Stomach (tissue), 4 donors: ENCODE measurements around the gene KARS1.

Source experiments
- POLR2A ChIP-seq, 4 donors: fragments of 450-650 bp; IDR thresholded peaks; one replicate each; pipeline ENCODE4 v1.6.1; 2016; ENCODE audit warnings: antibody characterized with exemption in 4 of 4, control low read depth in 2 of 4, mild to moderate bottlenecking in 1 of 4, moderate library complexity in 1 of 4
- POLR2AphosphoS5 ChIP-seq, 3 donors: sonication (generic); formaldehyde crosslinking; IDR thresholded peaks; one replicate each; pipeline ENCODE4 v1.6.1; 2016; ENCODE audit warnings: antibody characterized with exemption in 3 of 3
- TF ChIP-seq, protein P1 (sequence below), 7 experiments: fragments of 450-650 bp in 4 of 7; fragments of 200-600 bp in 3 of 7; sonication (generic) in 3 of 7; IDR thresholded peaks; one replicate each; pipeline ENCODE4 v1.5.1; 2016 to 2019; ENCODE audit warnings: antibody characterized with exemption in 7 of 7, control low read depth in 2 of 7, mild to moderate bottlenecking in 1 of 7

DNA sequence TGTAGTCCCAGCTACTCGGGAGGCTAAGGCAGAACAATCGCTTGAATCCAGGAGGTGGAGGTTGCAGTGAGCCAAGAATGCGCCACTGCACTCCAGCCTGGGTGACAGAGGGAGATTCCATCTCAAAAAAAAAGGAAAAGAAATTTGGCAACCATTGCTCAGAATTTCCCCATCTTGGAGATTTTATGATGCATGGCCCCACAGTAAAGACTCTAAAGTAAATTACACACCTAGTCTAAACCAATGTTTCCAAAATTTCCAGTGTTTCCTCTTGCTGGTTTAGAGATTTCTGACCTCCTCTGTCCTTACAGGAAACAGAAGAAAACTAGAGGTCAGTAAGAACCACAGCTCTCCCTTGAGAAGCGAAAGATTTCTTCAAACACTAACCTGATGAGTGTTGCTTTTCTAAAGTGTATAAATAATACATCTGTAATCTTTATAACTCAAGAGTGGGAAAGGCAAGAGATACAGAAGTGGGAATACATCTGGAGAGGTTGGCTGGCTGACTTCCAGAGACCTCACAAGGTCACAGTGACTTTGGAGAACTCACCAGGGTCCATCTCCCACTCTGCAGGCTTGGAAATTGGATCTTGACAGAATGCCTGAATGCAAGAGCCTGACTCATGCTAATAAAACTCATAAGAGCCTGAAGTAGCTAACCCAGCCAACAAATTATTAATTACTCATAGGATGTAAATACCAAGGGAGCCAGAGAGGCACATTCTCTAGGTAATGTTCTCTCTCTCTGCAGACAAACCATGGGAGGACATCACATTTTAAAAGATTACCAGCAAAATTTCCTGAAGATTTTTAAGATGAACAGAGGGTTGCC, 33.2 kb downstream of the KARS1 start:
- TF ChIP-seq POLR2AphosphoS5 (IDR thresholded peaks at IDR 0.05) (no peak), POLR2A (IDR thresholded peaks at IDR 0.05) (no peak)
- TF ChIP-seq, protein P1, sequence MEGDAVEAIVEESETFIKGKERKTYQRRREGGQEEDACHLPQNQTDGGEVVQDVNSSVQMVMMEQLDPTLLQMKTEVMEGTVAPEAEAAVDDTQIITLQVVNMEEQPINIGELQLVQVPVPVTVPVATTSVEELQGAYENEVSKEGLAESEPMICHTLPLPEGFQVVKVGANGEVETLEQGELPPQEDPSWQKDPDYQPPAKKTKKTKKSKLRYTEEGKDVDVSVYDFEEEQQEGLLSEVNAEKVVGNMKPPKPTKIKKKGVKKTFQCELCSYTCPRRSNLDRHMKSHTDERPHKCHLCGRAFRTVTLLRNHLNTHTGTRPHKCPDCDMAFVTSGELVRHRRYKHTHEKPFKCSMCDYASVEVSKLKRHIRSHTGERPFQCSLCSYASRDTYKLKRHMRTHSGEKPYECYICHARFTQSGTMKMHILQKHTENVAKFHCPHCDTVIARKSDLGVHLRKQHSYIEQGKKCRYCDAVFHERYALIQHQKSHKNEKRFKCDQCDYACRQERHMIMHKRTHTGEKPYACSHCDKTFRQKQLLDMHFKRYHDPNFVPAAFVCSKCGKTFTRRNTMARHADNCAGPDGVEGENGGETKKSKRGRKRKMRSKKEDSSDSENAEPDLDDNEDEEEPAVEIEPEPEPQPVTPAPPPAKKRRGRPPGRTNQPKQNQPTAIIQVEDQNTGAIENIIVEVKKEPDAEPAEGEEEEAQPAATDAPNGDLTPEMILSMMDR (IDR thresholded peaks at IDR 0.05) = no peak
